HPDE6-E6E7 (cell line): Measurements from ENCODE around the gene GHRL.

Experiments used
- DNase-seq: peaks from one replicate; pipeline ENCODE4 v3.0.0; 2011; ENCODE audit warnings: missing footprints; ENCODE audit errors: extremely low spot score

The GHRL gene

DNA sequence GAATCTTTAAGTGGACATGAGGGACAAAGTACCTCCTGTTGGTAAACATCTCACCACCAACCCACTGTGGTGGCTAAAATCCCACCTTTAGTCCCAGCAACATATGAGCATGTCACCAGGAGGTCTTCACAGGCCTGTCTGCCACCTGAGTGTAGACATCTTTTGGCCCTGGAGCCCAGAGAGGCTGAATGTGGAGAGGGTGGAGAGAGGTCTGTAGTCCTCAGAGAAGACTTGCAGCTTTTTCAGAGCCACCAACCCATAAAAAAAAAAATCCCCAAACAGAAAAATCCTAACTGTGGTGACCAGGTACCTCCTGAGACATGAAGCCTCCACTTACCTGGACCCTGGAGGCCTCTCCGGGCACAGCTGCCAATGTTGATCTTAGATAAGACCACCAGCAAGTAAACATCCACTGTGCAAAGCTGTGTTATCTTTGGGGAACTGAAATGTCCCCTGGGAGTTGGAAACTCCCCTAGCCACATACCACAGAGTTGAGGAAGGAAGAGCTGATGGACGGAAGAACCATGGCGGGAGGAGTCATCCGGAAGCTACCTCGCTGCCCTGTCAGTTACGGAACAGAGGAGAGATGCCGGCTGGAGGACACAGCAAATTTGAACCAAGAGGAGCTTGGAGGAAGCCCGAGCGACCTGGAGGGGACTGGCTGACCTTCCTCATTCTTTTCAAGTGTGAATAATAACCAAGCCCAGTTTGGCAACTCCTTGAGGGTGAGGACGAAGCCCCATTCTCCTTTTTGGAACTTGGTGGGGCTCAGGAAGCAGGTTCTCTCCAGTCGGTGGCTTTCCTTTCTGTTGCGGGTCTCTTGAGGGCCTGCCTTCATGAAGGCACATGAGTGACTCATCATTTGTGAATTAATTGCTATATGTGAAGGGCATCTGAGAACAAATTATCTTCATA is at the start of gene GHRL:
Gene GHRL (minus strand): TSS at position 443 of the 915 bp plus-strand sequence. CDS start 2,767 bp downstream, outside the sequence.
- DNase-seq, result no peak

DNA sequence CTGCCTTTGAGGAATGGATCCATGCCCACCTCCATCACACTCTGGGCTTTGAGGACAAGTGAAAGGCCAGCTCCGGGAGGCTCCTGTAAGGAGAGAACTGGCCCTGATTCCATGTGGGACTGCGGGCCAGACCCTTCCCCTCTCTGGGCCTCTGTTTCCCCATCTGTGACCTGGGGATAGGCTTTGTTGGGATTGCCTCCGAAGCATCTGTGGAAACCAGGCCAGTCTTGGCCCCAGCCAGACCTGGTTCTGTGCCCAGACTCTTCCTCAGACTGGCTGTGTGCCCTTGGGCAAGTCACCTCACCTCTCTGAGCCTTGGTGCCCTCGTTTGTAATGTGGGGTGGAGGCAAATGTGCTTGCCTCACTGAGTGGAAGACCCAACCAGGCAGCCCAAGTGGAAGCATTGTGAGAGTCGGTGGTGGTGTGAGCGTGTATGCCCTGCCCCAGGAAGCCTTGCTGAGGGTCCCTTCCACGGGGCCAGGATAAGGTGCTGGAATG is 49.2 kb upstream of the GHRL start:
- DNase-seq, result no peak

DNA sequence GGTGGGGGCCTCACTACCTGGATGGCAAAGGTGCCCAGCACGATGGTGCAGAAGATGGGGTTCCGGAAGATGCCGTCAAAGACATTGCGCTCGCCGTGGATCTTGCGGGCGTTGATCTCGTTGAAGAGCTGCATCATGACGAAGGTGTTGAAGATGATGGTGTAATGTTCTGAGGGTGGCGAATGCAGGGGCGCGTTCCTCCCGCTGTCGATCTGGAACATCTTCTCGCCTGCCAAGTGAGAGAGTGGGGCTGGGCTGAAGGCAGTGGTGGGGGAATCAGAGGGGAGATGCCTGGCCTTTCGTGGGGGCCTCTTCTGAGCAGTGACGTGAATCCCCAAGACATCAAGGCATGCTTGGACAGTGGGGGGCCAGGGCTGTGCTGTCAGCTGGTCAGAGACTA is 47.7 kb upstream of the GHRL start:
- DNase-seq, result no peak

GRCh38 chr3:10340046-10340445 is 47.3 kb upstream of the GHRL start:
- DNase-seq, result no peak

DNA sequence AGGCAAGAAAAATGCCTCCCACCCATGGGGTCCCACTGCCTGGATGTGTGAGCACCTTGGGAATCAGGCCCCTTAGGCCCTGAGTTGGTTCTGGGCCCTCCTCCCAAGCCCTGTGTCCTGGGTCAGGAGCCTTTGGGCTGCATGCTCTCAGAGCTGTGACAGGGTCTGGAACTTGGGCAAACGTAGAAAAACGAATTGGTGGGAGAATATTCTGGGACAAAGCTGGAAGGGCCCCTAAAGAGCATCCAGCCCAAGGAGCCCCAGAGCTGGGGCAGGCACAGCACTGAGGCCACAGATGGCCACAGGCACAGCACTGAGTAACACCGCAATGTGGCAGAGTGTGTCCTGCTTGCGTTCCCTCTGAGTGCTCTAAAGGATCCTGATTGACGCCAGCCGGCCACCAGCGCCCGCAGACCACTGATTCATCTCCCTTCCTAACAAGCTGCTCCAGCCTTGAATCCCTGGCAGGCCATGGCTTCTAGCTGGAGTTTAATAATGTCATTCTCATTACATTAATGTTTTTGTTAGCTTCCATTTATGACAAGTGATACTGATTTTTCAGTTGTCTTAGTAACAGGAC is 46.7 kb upstream of the GHRL start:
- no peak for DNase-seq

DNA sequence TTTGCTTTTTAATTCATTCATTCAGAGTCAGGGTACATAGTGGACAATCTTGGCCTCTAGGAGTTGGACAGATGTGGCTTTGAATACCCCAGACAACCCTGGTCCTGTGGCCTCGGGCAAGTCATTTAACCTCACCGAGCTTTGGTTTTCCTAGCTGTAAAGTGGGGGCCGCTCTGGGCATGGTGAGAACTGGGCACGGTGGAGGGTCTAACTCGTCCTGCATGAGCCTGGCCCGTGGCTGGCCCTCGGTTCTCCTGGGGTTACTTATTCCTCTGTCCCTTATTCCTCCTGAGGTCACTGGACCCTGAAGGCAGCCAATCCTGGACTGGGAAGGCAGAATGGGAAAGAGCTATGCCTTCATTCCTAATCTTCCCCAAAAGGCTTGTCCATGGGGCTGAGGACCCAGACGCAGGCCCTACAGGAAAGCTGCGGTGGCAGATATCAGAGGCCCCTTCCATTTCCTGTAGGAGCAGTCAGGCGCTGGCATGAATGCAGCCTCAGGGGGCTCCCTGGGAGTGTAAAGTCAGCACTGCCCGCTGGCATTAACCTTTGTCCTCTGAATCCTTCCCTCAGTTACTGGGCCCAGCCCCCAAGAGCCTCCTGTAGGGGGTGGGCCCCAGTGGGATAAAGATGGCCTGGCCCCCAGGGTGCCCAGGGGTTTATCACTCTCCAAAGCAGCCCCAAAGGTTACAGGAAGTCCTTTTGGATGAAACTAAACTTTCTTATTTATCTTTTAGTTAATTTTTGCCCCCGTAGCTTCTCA is 46.0 kb upstream of the GHRL start:
- DNase-seq, result no peak

GRCh38 chr3:10338164-10338470 is 45.4 kb upstream of the GHRL start:
- DNase-seq, result no peak

GRCh38 chr3:10337323-10338163 is 44.8 kb upstream of the GHRL start:
- no peak for DNase-seq

DNA sequence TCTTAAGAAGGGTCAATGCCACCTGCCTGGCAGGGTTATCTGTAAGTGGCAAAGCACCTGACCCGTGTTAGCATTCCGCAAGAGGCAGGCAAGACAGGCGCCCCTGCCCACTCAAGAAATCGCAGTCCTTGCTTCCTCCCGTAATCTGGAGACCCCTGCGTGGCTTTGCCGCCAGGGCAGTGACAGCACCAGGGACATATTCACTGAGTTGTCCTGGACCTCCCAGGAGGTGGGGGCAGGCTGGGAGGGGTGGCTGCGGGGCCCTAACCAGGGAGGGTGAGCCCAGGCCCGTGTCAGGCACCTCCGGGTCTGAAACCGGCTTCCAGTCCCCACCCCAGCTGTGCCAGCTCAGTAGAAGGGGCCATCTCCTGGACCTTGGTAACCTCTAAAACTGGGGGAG is 44.0 kb upstream of the GHRL start:
- DNase-seq, result no peak

DNA sequence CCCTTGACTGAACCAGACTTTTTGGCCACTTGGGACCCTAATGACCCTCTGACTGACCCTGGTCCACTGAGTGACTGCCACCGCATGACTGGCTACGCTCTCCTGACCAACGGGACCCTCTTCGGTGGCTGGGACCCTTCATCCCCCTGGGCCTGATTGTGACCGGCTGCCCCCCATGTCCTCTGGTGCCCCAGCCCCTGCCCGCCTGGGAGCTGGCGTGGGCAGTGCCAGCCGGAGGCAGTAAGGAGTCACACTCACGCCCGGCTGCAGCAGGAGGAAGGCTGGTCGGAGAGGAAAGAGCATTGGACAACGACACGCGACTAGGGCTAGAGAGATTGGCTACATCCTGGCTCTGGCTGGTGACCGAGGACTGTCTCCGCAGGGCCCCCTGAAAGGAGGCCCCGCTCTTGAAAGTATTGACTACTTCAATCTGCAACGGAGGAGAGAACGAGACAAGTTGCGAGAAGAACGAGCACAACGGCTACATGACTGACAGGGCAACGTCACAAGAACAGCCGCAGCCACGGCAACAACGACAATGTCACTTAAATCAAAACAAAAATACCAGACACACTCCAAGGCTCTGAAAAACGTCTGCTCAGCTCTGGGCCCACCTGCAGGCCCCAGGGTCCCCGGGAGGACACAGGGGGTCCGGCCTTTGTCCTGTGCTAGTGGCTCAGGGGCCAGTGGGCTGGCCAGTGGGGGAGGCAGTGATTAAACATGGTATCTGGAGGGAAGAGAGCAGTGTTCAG is 43.3 kb upstream of the GHRL start:
- no peak for DNase-seq

GRCh38 chr3:10335190-10335738 is 42.5 kb upstream of the GHRL start:
- DNase-seq, result no peak

DNA sequence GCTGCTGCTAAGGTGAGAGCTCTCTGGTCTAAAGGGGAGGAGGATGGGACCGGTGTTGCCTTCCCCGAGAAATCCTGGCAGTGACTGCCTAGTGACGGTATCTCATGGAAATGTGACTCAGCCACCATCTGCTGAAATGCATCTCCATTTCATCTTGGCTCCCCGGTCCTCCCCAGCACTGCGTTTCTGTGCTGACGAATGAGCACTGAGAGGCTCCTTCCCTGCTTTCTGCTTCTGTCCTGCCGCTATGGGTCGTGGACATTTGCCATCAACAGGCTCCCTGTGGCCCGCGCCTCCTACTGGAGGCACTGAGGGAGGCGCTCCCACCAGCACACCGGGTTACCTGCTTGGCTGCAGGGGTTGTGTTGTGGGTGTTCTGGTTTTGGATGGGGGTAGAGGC is 41.7 kb upstream of the GHRL start:
- no peak for DNase-seq

GRCh38 chr3:10334042-10334441 is 41.3 kb upstream of the GHRL start:
- DNase-seq, result no peak

GRCh38 chr3:10333349-10333650 is 40.6 kb upstream of the GHRL start:
- no peak for DNase-seq

DNA sequence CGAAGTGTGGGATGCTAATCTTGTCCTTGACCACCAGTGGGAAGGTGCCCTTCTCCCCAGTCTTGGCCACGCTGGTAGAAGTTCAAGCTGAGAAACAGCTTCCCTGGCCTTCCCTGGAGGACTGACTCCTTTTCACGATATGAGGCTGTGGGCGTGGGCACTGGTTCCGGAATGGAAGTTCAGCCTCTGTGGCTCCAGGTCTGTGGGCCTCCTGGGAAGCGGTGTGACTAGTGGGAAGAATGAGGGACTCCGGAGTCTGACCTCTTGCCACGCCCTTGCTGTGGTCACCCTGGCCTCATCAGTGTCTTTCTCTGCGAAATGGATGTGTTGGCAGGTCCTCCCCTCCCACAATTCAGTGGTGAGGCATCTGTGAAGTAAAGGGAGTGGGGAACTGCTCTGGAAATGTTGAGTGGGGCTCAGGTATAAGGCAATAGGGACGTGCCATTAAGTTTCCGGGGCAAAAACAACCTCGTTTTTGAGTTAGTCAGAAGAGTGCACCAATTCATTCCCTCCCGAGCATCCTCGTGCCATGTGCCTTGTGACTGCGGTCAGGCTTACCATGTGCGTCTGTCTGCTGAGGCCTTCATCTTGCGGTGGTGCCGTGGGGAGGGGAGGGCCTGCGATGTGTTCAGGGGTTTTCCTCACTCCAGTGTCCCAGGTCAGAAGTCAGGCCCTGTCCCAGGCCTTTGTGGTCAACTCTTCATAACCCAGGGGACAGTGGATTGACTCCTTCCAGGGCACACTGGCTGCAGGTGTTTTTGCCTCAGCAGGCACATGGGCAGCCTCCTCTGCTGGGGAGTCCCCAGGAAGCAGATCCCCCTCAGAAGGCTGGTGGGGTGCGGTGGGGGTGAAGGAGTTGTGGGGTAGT is 40.0 kb upstream of the GHRL start:
- no peak for DNase-seq

DNA sequence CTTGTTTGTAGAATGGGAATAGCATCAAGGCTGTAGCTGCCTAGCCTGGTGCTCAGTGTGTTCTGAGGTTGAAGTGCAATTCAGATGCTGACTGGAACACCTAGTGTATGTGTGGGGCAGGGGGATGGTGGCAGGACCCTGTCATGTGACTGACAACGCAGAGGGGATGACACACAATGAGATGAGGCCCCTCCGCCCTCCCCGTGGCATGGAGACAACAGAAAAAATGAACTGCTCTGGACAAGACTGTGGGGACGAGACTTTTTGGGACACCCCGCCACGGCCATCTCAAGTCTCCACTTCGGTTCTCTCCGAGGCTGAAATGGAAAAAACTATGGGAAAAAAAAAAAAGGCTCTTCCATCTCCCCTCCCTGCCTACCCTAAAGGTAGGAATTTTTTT is 38.6 kb upstream of the GHRL start:
- DNase-seq, result no peak

- DNase-seq, result no peak
Measured at GRCh38 chr3:10330319-10330718, 37.6 kb upstream of the GHRL start.

DNA sequence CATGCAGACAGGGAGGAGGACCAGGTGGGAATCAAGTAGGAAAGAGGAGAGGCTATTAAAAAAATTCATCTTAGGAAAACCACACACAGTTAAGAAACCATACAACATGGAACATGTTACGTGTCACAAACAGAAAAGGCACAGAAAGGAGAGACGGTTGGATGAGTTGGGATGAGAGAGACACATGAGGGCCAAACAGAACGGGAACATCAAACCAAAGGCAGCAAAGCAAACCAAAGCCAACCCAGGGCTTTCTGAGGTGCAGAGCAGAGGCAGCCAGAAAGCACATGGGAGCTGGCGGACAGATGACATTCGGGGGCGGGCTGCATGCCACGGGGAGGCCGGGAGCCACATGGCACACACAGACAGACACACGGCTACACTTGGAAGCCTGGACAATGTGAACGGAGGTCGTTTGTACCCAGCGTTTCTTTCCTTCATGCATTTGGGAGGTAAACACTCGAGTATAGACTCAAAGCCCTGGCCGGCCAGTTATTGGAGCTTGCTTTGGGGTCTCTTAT is 36.8 kb upstream of the GHRL start:
- DNase-seq, result no peak

GRCh38 chr3:10328460-10329071 is 35.8 kb upstream of the GHRL start:
- no peak for DNase-seq
